ENCODE measurements around the gene CHD5. TPM values are rescaled to one million over a fixed set of nuclear protein-coding genes. Genes with fewer than 3 reads are reported as not detected.

CHD5 gene
- total RNA-seq, result 0.12 and 0.16 TPM in 2 replicates

DNA sequence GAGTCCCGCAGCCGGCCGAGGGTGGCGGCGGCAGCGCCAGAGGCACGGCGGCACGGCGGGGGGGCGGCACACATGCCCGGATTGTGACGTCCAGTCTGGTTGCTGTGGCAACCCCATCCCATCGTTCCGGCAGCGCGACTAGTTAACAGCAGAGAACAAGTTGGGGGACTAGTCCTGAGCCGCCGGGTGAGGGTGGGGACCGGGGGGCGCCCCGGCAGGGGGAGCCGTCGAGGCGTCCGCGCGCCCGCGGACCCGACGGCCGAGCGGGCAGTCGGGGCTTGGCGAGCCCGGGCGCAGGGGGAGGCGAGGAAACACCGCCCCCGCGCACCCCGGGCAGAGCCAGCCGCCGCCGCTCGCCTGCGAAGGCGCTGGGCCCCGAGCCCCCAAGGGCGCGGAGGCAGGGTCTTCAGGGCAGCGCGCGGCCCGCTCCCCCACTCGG, at the start of gene CHD5:
TSS of gene CHD5 (minus strand) at position 54 of the 439 bp plus-strand sequence. CDS start 298 bp downstream, outside the sequence.

GRCh38 chr1:6205849-6206519, 25.9 kb upstream of the CHD5 start, which contains the start of gene RNF207:
Gene RNF207 (plus strand): TSS chr1:6206119. CDS start chr1:6206536, 417 bp downstream.

GRCh38 chr1:6199298-6200187, 19.4 kb upstream of the CHD5 start, which contains the start of gene RPL22:
Gene RPL22 (minus strand): TSS chr1:6199595. CDS start chr1:6199573, 22 bp downstream.

Other genes starting within 250 kb of the CHD5 start
- 12.6 and 19.8 TPM in 2 replicates for gene NPHP4, start 187.9 kb downstream of the CHD5 start, total RNA-seq
- 17.7 and 21.7 TPM in 2 replicates for gene KCNAB2, start 134.4 kb downstream of the CHD5 start, total RNA-seq
- 70.1 and 76.5 TPM in 2 replicates for gene RPL22, start 19.3 kb upstream of the CHD5 start, total RNA-seq
- gene RNF207, start 25.8 kb upstream of the CHD5 start, total RNA-seq, result 5.8 and 16.1 TPM in 2 replicates
- 62.7 and 77.6 TPM in 2 replicates for gene ICMT, start 55.6 kb upstream of the CHD5 start, total RNA-seq
- not detected in 2 replicates for gene HES3, start 63.9 kb upstream of the CHD5 start, total RNA-seq
- 15.1 and 18.3 TPM in 2 replicates for gene GPR153, start 80.8 kb upstream of the CHD5 start, total RNA-seq
- gene ACOT7, start 213.4 kb upstream of the CHD5 start, total RNA-seq, result 12.0 and 17.7 TPM in 2 replicates
- under 0.01 TPM in 1 of 2 replicates, not detected in the other for gene HES2, start 239.6 kb upstream of the CHD5 start, total RNA-seq
- gene ESPN, start 244.5 kb upstream of the CHD5 start, total RNA-seq, result not detected in 2 replicates

All from hair follicle dermal papilla cell (primary cell).